Naive B cell (primary cell): Measurements from ENCODE around the gene HPCAL1. TPM values are rescaled to one million over a fixed set of nuclear protein-coding genes. Genes with fewer than 3 reads are reported as not detected.

ENCODE experiments used
- ATAC-seq, 2 donors: fragments of 150-1000 bp; cut with Tn5 transposase; 2 replicates each; pipeline ENCODE4 v1.10.0; 2021; ENCODE audit warnings: low read depth in 2 of 2, mild to moderate bottlenecking in 2 of 2, moderate library complexity in 2 of 2
- DNase-seq: peaks from one replicate; pipeline ENCODE4 v3.0.0; 2022
- H3K27ac Mint-ChIP-seq, 6 donors: one replicate each; pipeline ENCODE4 v1.8.0; 2020 to 2022; ENCODE audit warnings: mild to moderate bottlenecking in 6 of 6, mixed read lengths in 6 of 6, moderate library complexity in 5 of 6, inconsistent platforms in 2 of 6
- H3K27me3 Mint-ChIP-seq, 3 donors: one replicate each; pipeline ENCODE4 v1.8.0; 2021 to 2022; ENCODE audit warnings: mixed read lengths in 3 of 3, mild to moderate bottlenecking in 1 of 3
- H3K36me3 Mint-ChIP-seq, 2 donors: one replicate each; pipeline ENCODE4 v1.8.0; 2020 to 2022; ENCODE audit warnings: mixed read lengths in 2 of 2, inconsistent platforms in 1 of 2, mild to moderate bottlenecking in 1 of 2
- H3K4me1 Mint-ChIP-seq, 3 donors: one replicate each; pipeline ENCODE4 v1.8.0; 2020 to 2022; ENCODE audit warnings: mixed read lengths in 3 of 3, inconsistent platforms in 1 of 3, mild to moderate bottlenecking in 1 of 3, moderate library complexity in 1 of 3
- H3K4me3 Mint-ChIP-seq, 8 donors: one replicate each; pipeline ENCODE4 v1.8.0; 2020 to 2022; ENCODE audit warnings: mild to moderate bottlenecking in 8 of 8, mixed read lengths in 8 of 8, moderate library complexity in 8 of 8, inconsistent platforms in 2 of 8
- H3K9me3 Mint-ChIP-seq, 7 donors: one replicate each; pipeline ENCODE4 v1.8.0; 2020 to 2022; ENCODE audit warnings: mixed read lengths in 7 of 7, mild to moderate bottlenecking in 5 of 7, inconsistent platforms in 2 of 7, moderate library complexity in 1 of 7
- polyA plus RNA-seq, 6 donors: library from polyadenylated mRNA; unstranded; fragments of 300-500 nt; fragmentation: Illumina TruSeq; gene quantifications; one replicate each; pipeline ENCODE4 v1.2.3, GENCODE V29; 2021; ENCODE audit warnings: low read depth in 6 of 6

The HPCAL1 gene
- polyA plus RNA-seq, 6 donors from 2014 or later = 49.1 to 92.1 (median 66.7) TPM

DNA sequence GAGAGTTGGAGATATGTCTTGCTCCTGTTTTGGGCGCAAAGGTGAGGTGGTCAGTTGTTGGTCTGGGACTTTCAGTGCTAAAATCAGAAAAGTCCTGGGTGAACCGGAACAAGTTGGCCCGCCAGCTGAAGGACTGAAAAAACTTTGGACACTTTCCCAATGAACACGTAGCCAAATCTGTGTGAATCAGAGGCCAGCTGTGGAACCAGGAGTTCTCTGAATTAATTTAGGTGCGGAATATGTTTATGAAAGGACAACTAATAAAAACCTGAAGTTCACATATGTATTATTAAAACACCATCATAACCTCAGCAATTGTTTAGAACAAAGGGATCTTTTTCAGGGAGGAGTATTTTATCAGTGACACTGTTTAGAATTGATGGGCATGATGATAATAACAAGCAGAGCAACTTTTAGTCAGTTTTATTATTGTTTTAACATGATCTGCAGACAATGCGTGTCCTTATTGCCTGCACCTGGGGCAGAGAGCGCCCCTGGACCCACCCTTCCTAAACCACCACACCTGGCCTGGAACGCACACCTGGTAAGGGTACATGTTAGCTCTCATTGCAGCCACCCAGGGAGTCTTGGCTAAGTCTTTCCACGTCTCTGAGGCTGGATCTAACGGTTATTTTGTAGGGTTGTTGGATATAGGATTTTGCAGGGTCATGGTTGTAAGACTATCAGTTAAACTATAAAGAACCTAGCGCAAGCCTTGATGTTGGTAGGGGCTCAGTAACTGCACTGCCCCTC is 155.3 kb downstream of the HPCAL1 start:
- no peak for DNase-seq

DNA sequence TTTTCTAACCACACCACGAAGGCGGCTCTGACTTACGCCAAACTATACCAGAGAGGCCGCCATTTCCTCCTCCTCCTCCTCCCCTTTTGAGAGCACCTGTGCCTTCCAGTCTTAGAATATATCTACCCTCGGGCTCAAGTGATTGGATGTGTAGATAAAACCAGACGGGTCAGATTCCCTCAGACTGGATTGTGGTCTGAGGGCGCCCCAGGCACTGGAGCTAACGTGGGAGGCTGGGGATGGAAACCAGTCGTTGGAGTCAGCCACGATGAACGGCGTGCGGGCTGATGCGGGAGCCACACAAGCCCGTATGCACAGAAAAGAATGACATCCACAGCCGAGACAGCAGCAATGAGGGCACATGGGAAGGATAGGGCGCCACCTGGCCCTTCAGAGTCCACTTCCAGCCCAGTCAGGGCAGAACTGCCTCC is 157.7 kb downstream of the HPCAL1 start:
- H3K36me3 Mint-ChIP-seq = no peaks in the 10 kb centered on the region
- H3K9me3 Mint-ChIP-seq = no peaks in the 10 kb centered on the region
- peaks cover 4 to 8% (median 4%) of the 10 kb centered on the region in 3 donors for H3K27me3 Mint-ChIP-seq
- DNase-seq (no peak), ATAC-seq (no peak)
- H3K4me3 Mint-ChIP-seq = no peak overlapping the region
- no peak overlapping the region for H3K27ac Mint-ChIP-seq
- H3K4me1 Mint-ChIP-seq = no peaks in the 10 kb centered on the region

More for the DNA sequence above, 155.3 kb downstream of the HPCAL1 start:
- no peaks in the 10 kb centered on the region for H3K9me3 Mint-ChIP-seq
- no peak overlapping the region for H3K4me3 Mint-ChIP-seq
- H3K27me3 Mint-ChIP-seq = peaks cover 4 to 8% (median 4%) of the 10 kb centered on the region in 3 donors
- no peaks in the 10 kb centered on the region for H3K36me3 Mint-ChIP-seq
- ATAC-seq = no peak
- no peaks in the 10 kb centered on the region for H3K4me1 Mint-ChIP-seq
- H3K27ac Mint-ChIP-seq = no peak overlapping the region

GRCh38 chr2:10462178-10463083 is 159.7 kb downstream of the HPCAL1 start:
- no peaks in the 10 kb centered on the region for H3K4me1 Mint-ChIP-seq
- H3K9me3 Mint-ChIP-seq = no peaks in the 10 kb centered on the region
- ATAC-seq = no peak
- H3K4me3 Mint-ChIP-seq = peak overlapping the region in 1 of 8 donors; percentile 1
- DNase-seq = no peak
- H3K27me3 Mint-ChIP-seq = peaks cover 4 to 8% (median 4%) of the 10 kb centered on the region in 3 donors
- H3K36me3 Mint-ChIP-seq = no peaks in the 10 kb centered on the region
- no peak overlapping the region for H3K27ac Mint-ChIP-seq

DNA sequence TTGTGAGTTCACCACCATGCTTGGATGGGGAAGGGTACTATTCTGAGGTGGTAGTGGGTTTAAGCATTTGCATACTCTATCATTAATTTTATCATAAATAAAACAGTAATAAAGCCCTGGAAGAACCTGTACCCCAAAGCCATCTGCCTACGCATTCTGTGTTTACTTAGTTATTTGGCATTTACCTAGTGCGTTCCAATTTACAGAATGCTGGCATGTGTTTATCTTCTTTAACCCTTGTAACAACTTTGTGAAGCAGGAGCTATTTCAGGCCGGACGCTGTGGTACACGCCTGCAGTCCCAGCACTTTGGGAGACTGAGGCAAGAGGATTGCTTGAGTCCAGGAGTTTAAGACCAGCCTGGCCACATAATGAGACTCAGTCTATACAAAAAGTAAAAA is 163.2 kb downstream of the HPCAL1 start:
- DNase-seq (no peak), ATAC-seq (no peak)
- Mint-ChIP-seq H3K27ac (no peak overlapping the region), H3K4me3 (no peak overlapping the region), H3K4me1 (no peaks in the 10 kb centered on the region), H3K9me3 (no peaks in the 10 kb centered on the region), H3K27me3 (peaks cover 0 to 12% (median 8%) of the 10 kb centered on the region in 3 donors), H3K36me3 (no peaks in the 10 kb centered on the region)

DNA sequence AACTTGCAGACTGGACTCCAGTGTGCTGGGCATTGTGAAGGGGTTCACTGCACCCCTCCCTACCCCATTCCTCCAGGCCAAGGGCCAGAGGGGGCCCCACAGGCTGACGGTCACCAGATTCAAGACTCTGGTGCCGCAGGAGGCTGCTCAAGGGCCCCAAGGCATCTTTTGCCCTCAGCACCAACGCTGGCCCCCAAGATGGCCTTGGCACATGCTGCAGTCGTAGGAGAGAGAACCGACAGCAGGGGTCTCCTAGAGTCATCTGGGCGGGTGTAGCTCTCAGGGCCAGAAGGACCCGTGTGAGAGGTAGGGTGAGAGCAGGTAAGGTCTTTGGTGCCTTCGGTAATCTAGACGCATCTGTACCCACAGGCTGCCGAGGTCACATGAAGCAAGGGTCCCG is 164.1 kb downstream of the HPCAL1 start:
- no peak overlapping the region for H3K27ac Mint-ChIP-seq
- H3K36me3 Mint-ChIP-seq = no peaks in the 10 kb centered on the region
- ATAC-seq = no peak
- H3K27me3 Mint-ChIP-seq = peaks cover 0 to 12% (median 8%) of the 10 kb centered on the region in 3 donors
- H3K9me3 Mint-ChIP-seq = no peaks in the 10 kb centered on the region
- H3K4me3 Mint-ChIP-seq = no peak overlapping the region
- no peak for DNase-seq
- no peaks in the 10 kb centered on the region for H3K4me1 Mint-ChIP-seq

DNA sequence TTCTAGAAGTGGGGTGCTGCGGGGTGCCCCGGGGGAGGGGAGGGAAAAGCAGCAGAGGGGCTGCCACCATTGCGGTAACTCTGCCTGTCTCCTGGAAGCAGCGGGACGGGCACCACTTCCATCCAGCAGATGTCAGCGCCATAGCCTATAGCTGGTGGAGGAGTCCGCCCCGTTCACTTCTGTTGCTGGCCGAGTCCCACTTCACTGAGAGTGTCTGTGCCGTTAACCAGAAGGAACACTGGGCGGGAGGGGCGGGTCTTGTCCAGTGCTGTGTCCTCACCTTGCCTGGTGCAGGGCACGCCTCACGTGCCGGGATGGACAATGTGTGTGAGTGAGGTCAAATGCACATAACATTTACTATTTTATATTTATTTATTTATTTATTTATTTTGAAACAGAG is 164.7 kb downstream of the HPCAL1 start:
- Mint-ChIP-seq H3K27ac (no peak overlapping the region), H3K4me1 (no peaks in the 10 kb centered on the region), H3K36me3 (no peaks in the 10 kb centered on the region), H3K27me3 (peaks cover 0 to 9% (median 3%) of the 10 kb centered on the region in 3 donors), H3K4me3 (no peak overlapping the region), H3K9me3 (no peaks in the 10 kb centered on the region)
- no peak for ATAC-seq
- no peak for DNase-seq

- Mint-ChIP-seq H3K9me3 (peaks cover 0 to 2% (median 0%) of the 10 kb centered on the region in 7 donors), H3K36me3 (no peaks in the 10 kb centered on the region), H3K4me3 (no peak overlapping the region), H3K4me1 (no peaks in the 10 kb centered on the region), H3K27ac (no peak overlapping the region), H3K27me3 (peaks cover 0 to 8% (median 0%) of the 10 kb centered on the region in 3 donors)
- DNase-seq (no peak), ATAC-seq (no peak)
Observed at GRCh38 chr2:10469301-10469700, 166.6 kb downstream of the HPCAL1 start.

DNA sequence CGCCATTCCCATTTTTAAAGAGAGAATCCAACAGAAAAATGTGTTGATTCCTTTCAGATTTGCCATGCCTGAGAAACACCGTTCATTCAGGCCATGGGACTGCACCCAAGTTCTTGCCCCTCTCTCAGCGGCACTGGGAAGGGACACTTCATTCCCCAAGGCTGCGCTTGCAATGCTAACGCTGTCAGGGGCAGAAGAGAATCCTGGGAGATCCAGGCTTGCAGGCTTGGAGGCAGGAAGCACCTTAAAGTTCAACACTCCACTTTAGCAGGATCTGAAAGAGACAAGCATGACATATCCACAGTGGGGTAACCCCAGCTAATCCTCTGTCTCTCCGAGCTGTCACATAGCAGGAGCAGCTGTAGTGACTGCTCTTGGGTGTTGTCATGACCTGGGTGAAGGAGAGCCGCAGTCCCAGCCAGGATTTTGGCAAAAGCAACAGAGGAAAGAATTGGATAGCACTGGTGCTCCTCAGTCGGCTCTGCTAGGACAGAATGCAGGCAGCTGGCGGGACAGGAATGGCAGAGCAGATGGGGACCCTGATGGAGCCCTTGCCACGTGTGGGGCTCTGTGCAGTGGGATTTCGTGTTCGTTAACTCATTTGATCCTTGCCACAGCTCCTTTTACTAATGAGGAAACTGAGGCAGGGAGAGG is 167.4 kb downstream of the HPCAL1 start:
- peaks cover 0 to 8% (median 0%) of the 10 kb centered on the region in 3 donors for H3K27me3 Mint-ChIP-seq
- ATAC-seq = no peak
- H3K4me1 Mint-ChIP-seq = no peaks in the 10 kb centered on the region
- peaks cover 0 to 2% (median 0%) of the 10 kb centered on the region in 7 donors for H3K9me3 Mint-ChIP-seq
- no peak for DNase-seq
- no peak overlapping the region for H3K4me3 Mint-ChIP-seq
- H3K27ac Mint-ChIP-seq = no peak overlapping the region
- no peaks in the 10 kb centered on the region for H3K36me3 Mint-ChIP-seq

- Mint-ChIP-seq H3K9me3 (peaks cover 0 to 2% (median 0%) of the 10 kb centered on the region in 7 donors), H3K36me3 (no peaks in the 10 kb centered on the region), H3K4me1 (no peaks in the 10 kb centered on the region), H3K4me3 (no peak overlapping the region), H3K27ac (no peak overlapping the region), H3K27me3 (peaks cover 0 to 8% (median 0%) of the 10 kb centered on the region in 3 donors)
- no peak for DNase-seq
- ATAC-seq = no peak
Observed at GRCh38 chr2:10471046-10471571, 168.4 kb downstream of the HPCAL1 start.

- ATAC-seq = no peak
- DNase-seq = no peak
- Mint-ChIP-seq H3K4me1 (peaks cover 1 to 2% (median 1%) of the 10 kb centered on the region in 3 donors), H3K27ac (no peak overlapping the region), H3K36me3 (no peaks in the 10 kb centered on the region), H3K4me3 (no peak overlapping the region), H3K27me3 (peaks cover 0 to 8% (median 0%) of the 10 kb centered on the region in 3 donors), H3K9me3 (peaks cover 0 to 2% (median 0%) of the 10 kb centered on the region in 7 donors)
Observed at GRCh38 chr2:10471955-10472354, 169.3 kb downstream of the HPCAL1 start.

DNA sequence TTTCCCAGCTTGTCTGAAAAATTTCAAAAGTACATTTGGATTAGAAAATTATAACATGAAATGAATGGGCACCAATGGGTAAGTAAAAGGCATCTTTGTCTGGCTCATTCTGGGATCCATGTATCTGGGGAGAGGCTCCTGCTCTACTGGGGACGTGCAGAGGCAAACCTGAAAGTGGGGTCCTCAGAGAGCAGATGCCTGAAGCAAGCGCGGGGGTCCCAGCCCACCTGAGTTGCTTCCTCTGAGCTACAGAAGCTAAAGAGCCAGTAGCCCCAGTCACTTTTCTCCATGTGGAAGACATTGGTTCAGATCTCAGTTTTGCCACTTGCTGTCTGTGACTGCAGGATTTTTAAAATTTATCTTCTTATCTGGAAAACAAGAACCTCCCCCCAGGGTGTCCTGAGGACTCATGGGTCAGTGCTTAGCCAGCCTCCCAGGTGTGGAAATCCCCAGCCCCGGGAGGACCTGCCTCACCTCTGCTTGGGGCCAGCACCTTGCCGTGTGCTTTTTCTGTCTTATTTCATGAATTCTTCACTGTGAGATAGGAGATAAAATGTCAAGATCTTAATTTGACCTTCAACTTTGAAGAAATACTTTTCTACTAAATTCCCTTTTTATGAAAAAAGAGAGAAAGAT is 170.5 kb downstream of the HPCAL1 start:
- H3K9me3 Mint-ChIP-seq = peaks cover 0 to 2% (median 0%) of the 10 kb centered on the region in 7 donors
- peaks cover 10 to 12% (median 12%) of the 10 kb centered on the region in 3 donors for H3K4me1 Mint-ChIP-seq
- H3K27ac Mint-ChIP-seq = no peak overlapping the region
- no peak for DNase-seq
- no peak for ATAC-seq
- peaks cover 0 to 8% (median 0%) of the 10 kb centered on the region in 3 donors for H3K27me3 Mint-ChIP-seq
- no peaks in the 10 kb centered on the region for H3K36me3 Mint-ChIP-seq
- peak overlapping the region in 1 of 8 donors; percentile 22 for H3K4me3 Mint-ChIP-seq

DNA sequence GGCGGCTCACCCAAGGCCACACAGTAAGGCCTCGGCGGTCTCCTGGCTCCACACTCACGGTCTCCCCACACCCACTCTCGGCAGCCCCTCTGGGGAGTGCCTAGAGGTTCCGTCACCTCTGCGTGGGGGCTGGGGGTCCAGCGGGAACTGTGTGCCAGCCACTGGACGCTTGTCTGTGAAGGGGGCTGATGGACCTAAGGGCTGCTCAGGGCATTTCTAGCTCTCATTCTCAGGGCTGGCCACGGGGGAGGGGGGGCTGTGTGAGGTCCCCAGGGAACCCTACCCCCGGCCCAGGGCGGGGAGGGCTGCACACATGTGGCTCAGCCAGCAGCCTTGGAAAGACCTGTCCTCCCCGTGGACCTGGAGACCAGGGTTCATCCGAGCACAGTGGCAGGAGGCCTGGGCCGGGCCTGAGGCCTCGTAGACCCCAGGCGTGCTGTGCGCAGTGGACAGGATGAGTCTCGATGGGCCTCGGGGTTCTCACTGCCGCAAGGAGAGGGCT is 172.6 kb downstream of the HPCAL1 start:
- ATAC-seq = no peak
- no peaks in the 10 kb centered on the region for H3K36me3 Mint-ChIP-seq

More for the DNA sequence above, 172.6 kb downstream of the HPCAL1 start:
- no peak for DNase-seq
- H3K9me3 Mint-ChIP-seq = peaks cover 0 to 2% (median 0%) of the 10 kb centered on the region in 7 donors
- H3K27ac Mint-ChIP-seq = no peak overlapping the region
- no peaks in the 10 kb centered on the region for H3K27me3 Mint-ChIP-seq
- peaks cover 10 to 17% (median 14%) of the 10 kb centered on the region in 3 donors for H3K4me1 Mint-ChIP-seq
- no peak overlapping the region for H3K4me3 Mint-ChIP-seq
